GM12878 (cell line): Measurements from ENCODE around the gene SLC4A8. TPM values are rescaled to one million over a fixed set of nuclear protein-coding genes. Genes with fewer than 3 reads are reported as not detected.

ENCODE experiments used
- ATAC-seq: fragments of 200-7000 bp; cut with Tn5 transposase; 3 replicates; pipeline ENCODE4 v1.9.1; 2020; ENCODE audit warnings: mild to moderate bottlenecking, moderate library complexity
- BruUV-seq: library from RNA; stranded (reverse); fragments of 400-500 nt; replicated peaks from 2 replicates; lab custom pipeline; 2021; lab: Mats Ljungman, UMichigan
- CTCF ChIA-PET: fragments of 300-600 bp; sonication (Branson Sonifier 250); formaldehyde crosslinking; extraction: SDS; loops from one replicate; lab custom pipeline; 2021; ENCODE audit warnings: inconsistent platforms; lab: Yijun Ruan, JAX
- POLR2A ChIA-PET: fragments of 350-600 bp; formaldehyde crosslinking; extraction: SDS; loops from one replicate; lab custom pipeline; 2021; ENCODE audit warnings: inconsistent platforms; lab: Charles Lee
- RAD21 ChIA-PET: fragments of 300-600 bp; sonication (Branson Sonifier 250); formaldehyde crosslinking; loops from one replicate; lab custom pipeline; 2023; ENCODE audit warnings: antibody characterized with exemption; ENCODE audit not compliant: unreplicated experiment; lab: Charles Lee
- SMC1A ChIA-PET: fragments of 300-600 bp; sonication (Branson Sonifier 250); formaldehyde crosslinking; loops from one replicate; lab custom pipeline; 2023; ENCODE audit not compliant: unreplicated experiment, uncharacterized antibody; lab: Charles Lee
- DNase-seq: peaks from one replicate; pipeline ENCODE4 v3.0.0-alpha.2; 2011; ENCODE audit warnings: low read depth, low spot score
- FAIRE-seq: peaks from 3 replicates; lab custom pipeline; 2011; peaks lifted over from hg19 to GRCh38; lab: Jason Lieb, UNC
- H2AFZ ChIP-seq: 2 replicates; pipeline ENCODE4 v1.6.0; 2011; ENCODE audit warnings: low read depth, low read length, control low read depth; ENCODE audit not compliant: control insufficient read depth
- H3K27ac ChIP-seq: 2 replicates; pipeline ENCODE4 v1.5.1; 2011; ENCODE audit warnings: control low read depth; ENCODE audit not compliant: control insufficient read depth, insufficient read depth
- H3K27me3 ChIP-seq, 2 experiments: replicated peaks in 1 of 2; 2 replicates each; pipeline versions ENCODE4 v1.6.0 to v1.6.1; 2011; ENCODE audit warnings: low read length in 1 of 2; ENCODE audit not compliant: control insufficient read depth in 2 of 2, insufficient read depth in 2 of 2
- H3K36me3 ChIP-seq, 2 experiments: 2 replicates each; pipeline ENCODE4 v1.5.1; 2011; ENCODE audit warnings: low read length in 1 of 2; ENCODE audit not compliant: control insufficient read depth in 2 of 2, insufficient read depth in 2 of 2
- H3K4me1 ChIP-seq: 2 replicates; pipeline ENCODE4 v1.6.1; 2011; ENCODE audit warnings: mild to moderate bottlenecking, low read length, moderate library complexity, mixed read lengths; ENCODE audit not compliant: control insufficient read depth, insufficient read depth
- H3K4me2 ChIP-seq: 2 replicates; pipeline ENCODE4 v1.6.0; 2011; ENCODE audit warnings: control low read depth; ENCODE audit not compliant: control insufficient read depth, insufficient read depth
- H3K4me3 ChIP-seq: fragments of 200-600 bp; sonication (generic); 2 replicates; pipeline ENCODE4 v1.5.1; 2016
- H3K79me2 ChIP-seq: 2 replicates; pipeline ENCODE4 v1.6.0; 2011; ENCODE audit warnings: low read length; ENCODE audit not compliant: control insufficient read depth, insufficient read depth
- H3K9ac ChIP-seq: 2 replicates; pipeline ENCODE4 v1.8.0; 2011; ENCODE audit warnings: low read length, control low read depth, mixed read lengths; ENCODE audit not compliant: control insufficient read depth, insufficient read depth
- H3K9me3 ChIP-seq: replicated peaks from 3 replicates; pipeline ENCODE4 v1.5.1; 2011; ENCODE audit warnings: mild to moderate bottlenecking, low read length; ENCODE audit not compliant: control insufficient read depth, insufficient read depth
- H4K20me1 ChIP-seq: 2 replicates; pipeline ENCODE4 v1.6.0; 2011; ENCODE audit not compliant: control insufficient read depth, insufficient read depth
- BHLHE40 ChIP-seq, 2 experiments: fragments of 450-650 bp in 1 of 2; IDR thresholded peaks; 2 replicates each; pipeline ENCODE4 v1.6.1; 2011 to 2017; ENCODE audit warnings: low read depth in 2 of 2, borderline replicate concordance in 1 of 2, improper control_type of control experiment in 1 of 2, low read length in 1 of 2, mild to moderate bottlenecking in 1 of 2
- BMI1 ChIP-seq: fragments of 450-650 bp; IDR thresholded peaks from 2 replicates; pipeline ENCODE4 v1.6.1; 2016; ENCODE audit warnings: mild to moderate bottlenecking, moderate library complexity, borderline replicate concordance
- BRCA1 ChIP-seq: IDR thresholded peaks from 2 replicates; pipeline ENCODE4 v1.6.1; 2011; ENCODE audit warnings: low read depth, low read length, improper control_type of control experiment
- E4F1 ChIP-seq: fragments of 450-650 bp; IDR thresholded peaks from 2 replicates; pipeline ENCODE4 v1.6.1; 2018; ENCODE audit warnings: borderline replicate concordance, mild to moderate bottlenecking; ENCODE audit not compliant: partially characterized antibody
- HDGF ChIP-seq: fragments of 450-650 bp; IDR thresholded peaks from 2 replicates; pipeline ENCODE4 v1.6.1; 2016; ENCODE audit warnings: antibody characterized with exemption
- JUNB ChIP-seq: IDR thresholded peaks from 2 replicates; pipeline ENCODE4 v1.6.1; 2016; ENCODE audit warnings: antibody characterized with exemption, mild to moderate bottlenecking
- PAX5 ChIP-seq: IDR thresholded peaks from 2 replicates; pipeline ENCODE4 v1.6.1; 2011; ENCODE audit warnings: low read depth, low read length, borderline replicate concordance
- SMC3 ChIP-seq: IDR thresholded peaks from 2 replicates; pipeline ENCODE4 v1.6.1; 2011; ENCODE audit warnings: low read length, improper control_type of control experiment, borderline replicate concordance
- STAT1 ChIP-seq: fragments of 450-650 bp; conservative IDR thresholded peaks from 2 replicates; pipeline ENCODE4 v1.6.1; 2014; ENCODE audit warnings: antibody characterized with exemption, mild to moderate bottlenecking
- USF2 ChIP-seq: IDR thresholded peaks from 2 replicates; pipeline ENCODE4 v1.6.1; 2011; ENCODE audit warnings: low read depth, low read length, improper control_type of control experiment, borderline replicate concordance
- YY1 ChIP-seq: IDR thresholded peaks from 2 replicates; pipeline ENCODE4 v1.6.1; 2011; ENCODE audit warnings: low read depth, mild to moderate bottlenecking, low read length
- WGBS: methylation state at CpG from one replicate; pipeline ENCODE4 v1.1.6; 2016; ENCODE audit warnings: low lambda C conversion rate; ENCODE audit not compliant: insufficient replicate concordance, insufficient coverage; ENCODE audit errors: missing lambda C conversion rate; 5-methylcytosine and 5-hydroxymethylcytosine counted together
- in situ Hi-C: fragments of 300-500 bp; cut with MboI; formaldehyde crosslinking; loops from 9 replicates; pipeline ENCODE4 v1.14.3; 2018; ENCODE audit warnings: mixed read lengths
- intact Hi-C: fragments of 100-400 bp; cut with micrococcal nuclease; formaldehyde crosslinking; loops from one replicate; pipeline ENCODE4 v1.14.2; 2022; ENCODE audit not compliant: unreplicated experiment
- polyA plus RNA-seq, 11 experiments: library from polyadenylated mRNA; depleted of rRNA in 4 of 11; unstranded in 6 of 11; stranded (reverse) in 5 of 11; fragments of >200 nt; fragmentation: Nextera tagmentation in 4 of 11; fragmentation: Illumina TruSeq in 1 of 11; extraction: Ambion mirVana in 4 of 11; extraction: Trizol in 1 of 11; gene quantifications; 1 replicate in 1 of 11; 2 replicates in 10 of 11; pipeline versions ENCODE4 v1.2.1 to v1.2.3, GENCODE V29; 2011 to 2016; ENCODE audit warnings: inconsistent platforms in 2 of 11, missing spikeins in 2 of 11, low read depth in 1 of 11
- total RNA-seq, 4 experiments: library from RNA; depleted of rRNA in 3 of 4; stranded (reverse); fragments of >200 nt in 3 of 4; fragmentation: Illumina TruSeq in 1 of 4; extraction: Trizol in 1 of 4; gene quantifications; 2 replicates each; pipeline versions ENCODE4 v1.2.1 to v1.2.3, GENCODE V29; 2013 to 2021

Gene SLC4A8
- total and polyA plus RNA-seq, 10 of the 15 experiments (the other 5 are each of a cell fraction or from before 2014, with no cell fraction given), result 1.4 to 7.7 (median 3.7) TPM

- intact Hi-C loops, result no loop called here
- no peak overlapping the region for H3K4me2 ChIP-seq
- H3K9me3 ChIP-seq, result no peaks in the 10 kb centered on the region
- TF ChIP-seq E4F1, result no peak
- no peak for TF ChIP-seq BHLHE40 (IDR thresholded peaks at IDR 0.05; ENCODE audit: borderline replicate concordance in 1 of 2, low read depth in 2 of 2, low read length in 1 of 2)
- no peak for TF ChIP-seq JUNB
- TF ChIP-seq SMC3, result no peak
- TF ChIP-seq PAX5, result no peak
- TF ChIP-seq BMI1, result no peak
- TF ChIP-seq YY1, result no peak
- no peak for TF ChIP-seq BRCA1
- no peak for TF ChIP-seq HDGF
- no peak for TF ChIP-seq STAT1
- TF ChIP-seq USF2, result no peak
- TF ChIP-seq, all 136 proteins: peak for 0
- H3K4me3 ChIP-seq, result no peak overlapping the region
- no peak for FAIRE-seq
- no peak; the same call in 2 of the 3 replicates for ATAC-seq
- RAD21 ChIA-PET, result interaction anchor here (1.0 to 1.6 kb wide), 2 partner anchors 9 to 13 kb away, joined by 3 to 6 read pairs; no protein-coding TSS in a partner anchor
- no TSS peak for BruUV-seq
- SMC1A ChIA-PET, result no interaction called here
- POLR2A ChIA-PET, result no interaction called here
- H3K9ac ChIP-seq, result no peak overlapping the region
- in situ Hi-C loops, result no loop called here
- no peaks in the 10 kb centered on the region for H3K27me3 ChIP-seq
- no peak overlapping the region for H2AFZ ChIP-seq
- peaks cover 2 to 8% of the 10 kb centered on the region in 2 experiments for H3K36me3 ChIP-seq
- no peak overlapping the region for H3K27ac ChIP-seq
- peaks cover 20% of the 10 kb centered on the region for H3K4me1 ChIP-seq
- 66% methylated on average over 7 of the region's 7 CpGs for WGBS
- 0 out of 2 replicates have a peak, but pooled peaks cover 2% of the 10 kb centered on the region for H3K79me2 ChIP-seq
- no peaks in the 10 kb centered on the region for H4K20me1 ChIP-seq
- no peak for DNase-seq
- CTCF ChIA-PET, result no interaction called here
Observed at GRCh38 chr12:51382173-51382572, 42.5 kb upstream of the SLC4A8 start.
